ENCODE measurements around the gene VAV2. TPM values are rescaled to one million over a fixed set of nuclear protein-coding genes. Genes with fewer than 3 reads are reported as not detected.

The VAV2 gene
- polyA plus RNA-seq, 1 of the 3 experiments (the other 2 are of a cell fraction), result 14.9 TPM

DNA sequence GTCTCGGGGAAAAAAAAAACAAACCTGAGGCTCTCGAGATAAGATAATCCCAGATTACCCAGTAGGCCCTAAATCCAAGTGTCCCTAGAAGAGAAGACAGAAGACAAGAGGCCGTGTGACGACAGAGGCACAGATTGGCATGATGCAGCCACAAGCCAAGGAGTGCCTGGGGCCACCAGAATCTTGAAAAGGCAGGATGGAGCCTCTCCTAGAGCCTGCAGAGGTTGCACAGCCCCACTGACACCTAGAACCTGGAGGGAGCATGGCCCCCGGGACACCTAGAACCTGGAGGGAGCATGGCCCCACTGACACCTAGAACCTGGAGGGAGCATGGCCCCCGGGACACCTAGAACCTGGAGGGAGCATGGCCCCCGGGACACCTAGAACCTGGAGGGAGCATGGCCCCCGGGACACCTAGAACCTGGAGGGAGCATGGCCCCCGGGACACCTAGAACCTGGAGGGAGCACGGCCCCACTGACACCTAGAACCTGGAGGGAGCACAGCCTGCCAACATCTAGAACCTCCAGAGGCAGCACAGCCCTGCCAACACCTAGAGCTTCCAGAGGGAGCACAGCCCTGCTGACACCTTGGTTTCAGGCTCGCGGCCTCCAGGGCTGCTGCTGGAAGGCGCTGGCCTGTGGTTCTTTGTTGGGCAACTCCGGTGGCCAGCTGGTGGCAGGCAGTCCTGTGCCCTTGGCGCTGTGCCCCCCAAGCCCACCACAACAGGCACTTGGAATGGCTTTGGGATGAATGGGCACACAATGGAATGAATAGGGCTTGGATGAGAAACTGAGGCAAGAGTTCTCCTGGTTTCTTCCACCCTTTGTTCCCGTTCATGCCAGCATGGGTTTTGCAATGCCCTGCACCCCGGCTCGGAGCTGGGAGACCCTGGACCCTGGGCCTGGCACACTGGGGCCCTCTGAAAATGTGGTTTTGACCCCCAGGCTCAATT, 39.2 kb downstream of the VAV2 start:
- Histone ChIP-seq H3F3A (replicated peaks; ENCODE audit: insufficient read depth) (no peaks in the 10 kb centered on the region), H3K27me3 (ENCODE audit: insufficient read depth) (no peaks in the 10 kb centered on the region), H3K9me2 (no peaks in the 10 kb centered on the region), H3K79me2 (ENCODE audit: insufficient read depth) (peaks cover 92% of the 10 kb centered on the region), H3K4me1 (ENCODE audit: control insufficient read depth in 1 of 2, insufficient read depth in 2 of 2, low read depth in 1 of 2, low read length in 1 of 2) (peaks cover 17 to 56% of the 10 kb centered on the region in 2 experiments), H3K4me3 (ENCODE audit: low read depth in 2 of 2, low read length in 1 of 2) (no peak overlapping the region), H3K4me2 (no peak overlapping the region), H2AFZ (ENCODE audit: low read depth) (no peak overlapping the region), H3K9ac (no peak overlapping the region), H4K20me1 (ENCODE audit: insufficient read depth) (peaks cover 87% of the 10 kb centered on the region), H3K27ac (ENCODE audit: low read depth in 2 of 2, low read length in 1 of 2) (no peak overlapping the region), H3K9me3 (no peaks in the 10 kb centered on the region), H3K36me3 (replicated peaks in 1 of 2; ENCODE audit: control insufficient read depth in 1 of 2, insufficient read depth in 2 of 2, low read length in 1 of 2) (no peaks in the 10 kb centered on the region)
- DNase-seq, result no peak
- 97% methylated on average over 9 of the region's 18 CpGs for WGBS (ENCODE audit: low lambda C conversion rate)
- POLR2A ChIA-PET, result interaction anchor here (0.8 kb wide), 1 partner anchor 66 kb away, joined by 4 read pairs; no protein-coding TSS in a partner anchor
- CTCF ChIA-PET, result interaction anchor here (2.0 kb wide), 1 partner anchor 40 kb away, joined by 5 read pairs; no protein-coding TSS in a partner anchor
- TF ChIP-seq MEF2A (IDR thresholded peaks at IDR 0.05; ENCODE audit: borderline replicate concordance, low read depth) (no peak), CHD2 (IDR thresholded peaks at IDR 0.05; ENCODE audit: low read length, partially characterized antibody) (no peak), TAF1 (IDR thresholded peaks at IDR 0.05; ENCODE audit: borderline replicate concordance, low read depth, low read length) (no peak), GATA2 (CRISPR knock-in tag; IDR thresholded peaks at IDR 0.05) (no peak), EZH2phosphoT487 (IDR thresholded peaks at IDR 0.05; ENCODE audit: borderline replicate concordance, low read depth) (no peak), RCOR1 (IDR thresholded peaks at IDR 0.05; ENCODE audit: low read length) (no peak), JUND (IDR thresholded peaks at IDR 0.05) (no peak), POLR2AphosphoS5 (IDR thresholded peaks at IDR 0.05; ENCODE audit: low read depth, low read length) (no peak)
- TF ChIP-seq, protein P1, sequence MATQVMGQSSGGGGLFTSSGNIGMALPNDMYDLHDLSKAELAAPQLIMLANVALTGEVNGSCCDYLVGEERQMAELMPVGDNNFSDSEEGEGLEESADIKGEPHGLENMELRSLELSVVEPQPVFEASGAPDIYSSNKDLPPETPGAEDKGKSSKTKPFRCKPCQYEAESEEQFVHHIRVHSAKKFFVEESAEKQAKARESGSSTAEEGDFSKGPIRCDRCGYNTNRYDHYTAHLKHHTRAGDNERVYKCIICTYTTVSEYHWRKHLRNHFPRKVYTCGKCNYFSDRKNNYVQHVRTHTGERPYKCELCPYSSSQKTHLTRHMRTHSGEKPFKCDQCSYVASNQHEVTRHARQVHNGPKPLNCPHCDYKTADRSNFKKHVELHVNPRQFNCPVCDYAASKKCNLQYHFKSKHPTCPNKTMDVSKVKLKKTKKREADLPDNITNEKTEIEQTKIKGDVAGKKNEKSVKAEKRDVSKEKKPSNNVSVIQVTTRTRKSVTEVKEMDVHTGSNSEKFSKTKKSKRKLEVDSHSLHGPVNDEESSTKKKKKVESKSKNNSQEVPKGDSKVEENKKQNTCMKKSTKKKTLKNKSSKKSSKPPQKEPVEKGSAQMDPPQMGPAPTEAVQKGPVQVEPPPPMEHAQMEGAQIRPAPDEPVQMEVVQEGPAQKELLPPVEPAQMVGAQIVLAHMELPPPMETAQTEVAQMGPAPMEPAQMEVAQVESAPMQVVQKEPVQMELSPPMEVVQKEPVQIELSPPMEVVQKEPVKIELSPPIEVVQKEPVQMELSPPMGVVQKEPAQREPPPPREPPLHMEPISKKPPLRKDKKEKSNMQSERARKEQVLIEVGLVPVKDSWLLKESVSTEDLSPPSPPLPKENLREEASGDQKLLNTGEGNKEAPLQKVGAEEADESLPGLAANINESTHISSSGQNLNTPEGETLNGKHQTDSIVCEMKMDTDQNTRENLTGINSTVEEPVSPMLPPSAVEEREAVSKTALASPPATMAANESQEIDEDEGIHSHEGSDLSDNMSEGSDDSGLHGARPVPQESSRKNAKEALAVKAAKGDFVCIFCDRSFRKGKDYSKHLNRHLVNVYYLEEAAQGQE (IDR thresholded peaks at IDR 0.05; ENCODE audit: low read depth, low read length), result no peak
- TF ChIP-seq, protein P2, sequence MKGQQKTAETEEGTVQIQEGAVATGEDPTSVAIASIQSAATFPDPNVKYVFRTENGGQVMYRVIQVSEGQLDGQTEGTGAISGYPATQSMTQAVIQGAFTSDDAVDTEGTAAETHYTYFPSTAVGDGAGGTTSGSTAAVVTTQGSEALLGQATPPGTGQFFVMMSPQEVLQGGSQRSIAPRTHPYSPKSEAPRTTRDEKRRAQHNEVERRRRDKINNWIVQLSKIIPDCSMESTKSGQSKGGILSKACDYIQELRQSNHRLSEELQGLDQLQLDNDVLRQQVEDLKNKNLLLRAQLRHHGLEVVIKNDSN (IDR thresholded peaks at IDR 0.05; ENCODE audit: borderline replicate concordance, low read depth), result no peak
- TF ChIP-seq, protein P3, sequence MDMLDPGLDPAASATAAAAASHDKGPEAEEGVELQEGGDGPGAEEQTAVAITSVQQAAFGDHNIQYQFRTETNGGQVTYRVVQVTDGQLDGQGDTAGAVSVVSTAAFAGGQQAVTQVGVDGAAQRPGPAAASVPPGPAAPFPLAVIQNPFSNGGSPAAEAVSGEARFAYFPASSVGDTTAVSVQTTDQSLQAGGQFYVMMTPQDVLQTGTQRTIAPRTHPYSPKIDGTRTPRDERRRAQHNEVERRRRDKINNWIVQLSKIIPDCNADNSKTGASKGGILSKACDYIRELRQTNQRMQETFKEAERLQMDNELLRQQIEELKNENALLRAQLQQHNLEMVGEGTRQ (IDR thresholded peaks at IDR 0.05; ENCODE audit: borderline replicate concordance, low read depth, low read length), result no peak

Data from SK-N-SH (cell line).